ENCODE measurements around the gene PIP5K1B. TPM values are rescaled to one million over a fixed set of nuclear protein-coding genes. Genes with fewer than 3 reads are reported as not detected.

PIP5K1B gene
- total and polyA plus RNA-seq, 10 of the 15 experiments (the other 5 are each of a cell fraction or from before 2014, with no cell fraction given): 6.8 to 16.3 (median 10.6) TPM

DNA sequence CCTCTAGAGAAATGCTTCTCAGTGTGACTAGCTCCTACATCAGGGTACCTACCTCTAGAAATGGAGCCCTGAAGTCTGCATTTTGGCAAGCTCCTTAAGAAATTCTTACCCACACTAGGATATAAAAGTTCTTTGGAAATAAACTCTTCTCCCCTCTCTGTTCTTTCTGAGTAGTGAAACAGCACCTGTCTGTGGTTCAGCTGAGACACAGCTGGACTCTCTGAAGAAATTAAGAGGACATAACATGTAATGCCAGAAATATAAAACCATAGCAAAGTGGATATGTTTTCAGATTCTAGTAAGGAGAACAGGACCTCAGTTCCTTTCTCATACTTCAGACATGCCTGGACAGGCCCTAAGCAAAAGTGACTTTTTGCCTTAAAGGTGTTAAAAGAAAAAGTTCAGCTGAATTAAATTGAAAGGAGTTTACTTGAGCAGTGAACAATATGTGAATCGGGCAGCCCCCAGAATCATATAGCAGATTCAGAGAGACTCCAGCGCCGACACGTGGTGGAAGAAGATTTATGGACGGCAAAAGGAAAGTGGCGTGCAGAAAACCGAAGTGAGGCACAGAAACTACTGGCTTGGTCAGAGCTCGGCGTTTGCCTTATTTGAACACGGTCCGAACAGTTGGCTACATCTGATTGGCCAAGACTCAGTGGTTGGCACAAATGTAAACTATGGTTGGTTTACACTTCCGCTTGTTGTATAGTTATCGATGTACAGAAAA lies 244.4 kb downstream of the PIP5K1B start (continued):
- TF ChIP-seq, protein P1, sequence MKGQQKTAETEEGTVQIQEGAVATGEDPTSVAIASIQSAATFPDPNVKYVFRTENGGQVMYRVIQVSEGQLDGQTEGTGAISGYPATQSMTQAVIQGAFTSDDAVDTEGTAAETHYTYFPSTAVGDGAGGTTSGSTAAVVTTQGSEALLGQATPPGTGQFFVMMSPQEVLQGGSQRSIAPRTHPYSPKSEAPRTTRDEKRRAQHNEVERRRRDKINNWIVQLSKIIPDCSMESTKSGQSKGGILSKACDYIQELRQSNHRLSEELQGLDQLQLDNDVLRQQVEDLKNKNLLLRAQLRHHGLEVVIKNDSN (IDR thresholded peaks at IDR 0.05; ENCODE audit: borderline replicate concordance, extremely low read length, insufficient read depth, low read depth, low read length): no peak
- TF ChIP-seq MEF2A (IDR thresholded peaks at IDR 0.05; ENCODE audit: insufficient read depth, low read depth, low read length): 0 out of 2 replicates have a peak, but pooled peaks have one; percentile 18
- no peak for TF ChIP-seq SIN3A (IDR thresholded peaks at IDR 0.05; ENCODE audit: low read depth, low read length)
- no peak for TF ChIP-seq CHD2 (IDR thresholded peaks at IDR 0.05; ENCODE audit: borderline replicate concordance, low read depth, low read length)
- TF ChIP-seq NFIC (IDR thresholded peaks at IDR 0.05; ENCODE audit: low read depth, low read length): 0 out of 2 replicates have a peak, but pooled peaks have one; percentile 21
- no peak for TF ChIP-seq RELB (IDR thresholded peaks at IDR 0.05; ENCODE audit: low read depth)
- TF ChIP-seq, protein P2, sequence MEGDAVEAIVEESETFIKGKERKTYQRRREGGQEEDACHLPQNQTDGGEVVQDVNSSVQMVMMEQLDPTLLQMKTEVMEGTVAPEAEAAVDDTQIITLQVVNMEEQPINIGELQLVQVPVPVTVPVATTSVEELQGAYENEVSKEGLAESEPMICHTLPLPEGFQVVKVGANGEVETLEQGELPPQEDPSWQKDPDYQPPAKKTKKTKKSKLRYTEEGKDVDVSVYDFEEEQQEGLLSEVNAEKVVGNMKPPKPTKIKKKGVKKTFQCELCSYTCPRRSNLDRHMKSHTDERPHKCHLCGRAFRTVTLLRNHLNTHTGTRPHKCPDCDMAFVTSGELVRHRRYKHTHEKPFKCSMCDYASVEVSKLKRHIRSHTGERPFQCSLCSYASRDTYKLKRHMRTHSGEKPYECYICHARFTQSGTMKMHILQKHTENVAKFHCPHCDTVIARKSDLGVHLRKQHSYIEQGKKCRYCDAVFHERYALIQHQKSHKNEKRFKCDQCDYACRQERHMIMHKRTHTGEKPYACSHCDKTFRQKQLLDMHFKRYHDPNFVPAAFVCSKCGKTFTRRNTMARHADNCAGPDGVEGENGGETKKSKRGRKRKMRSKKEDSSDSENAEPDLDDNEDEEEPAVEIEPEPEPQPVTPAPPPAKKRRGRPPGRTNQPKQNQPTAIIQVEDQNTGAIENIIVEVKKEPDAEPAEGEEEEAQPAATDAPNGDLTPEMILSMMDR (IDR thresholded peaks at IDR 0.05 in 2 of 3, conservative IDR thresholded peaks at IDR 0.05 in 1 of 3; ENCODE audit: control insufficient read depth in 2 of 3, extremely low read depth in 1 of 3, insufficient read depth in 1 of 3, low read depth in 3 of 3, low read length in 3 of 3): peak; percentile 14 to 56 (median 49); a peak in 5 of 6 replicates
- no peak for TF ChIP-seq PKNOX1 (IDR thresholded peaks at IDR 0.05)
- peak; percentile 37; the same call in 1 of the 2 replicates for TF ChIP-seq SMC3 (IDR thresholded peaks at IDR 0.05; ENCODE audit: borderline replicate concordance, low read length)
- TF ChIP-seq, protein P3, sequence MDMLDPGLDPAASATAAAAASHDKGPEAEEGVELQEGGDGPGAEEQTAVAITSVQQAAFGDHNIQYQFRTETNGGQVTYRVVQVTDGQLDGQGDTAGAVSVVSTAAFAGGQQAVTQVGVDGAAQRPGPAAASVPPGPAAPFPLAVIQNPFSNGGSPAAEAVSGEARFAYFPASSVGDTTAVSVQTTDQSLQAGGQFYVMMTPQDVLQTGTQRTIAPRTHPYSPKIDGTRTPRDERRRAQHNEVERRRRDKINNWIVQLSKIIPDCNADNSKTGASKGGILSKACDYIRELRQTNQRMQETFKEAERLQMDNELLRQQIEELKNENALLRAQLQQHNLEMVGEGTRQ (IDR thresholded peaks at IDR 0.05; ENCODE audit: borderline replicate concordance, low read depth, low read length): no peak
- TF ChIP-seq JUND (IDR thresholded peaks at IDR 0.05; ENCODE audit: low read depth, low read length): no peak
- TF ChIP-seq IKZF2 (IDR thresholded peaks at IDR 0.05): peak in 1 of 2 experiments; percentile 29; a peak in 1 of 4 replicates
